GM23338 (cell line): Measurements from ENCODE around the gene TMEM190. TPM values are rescaled to one million over a fixed set of nuclear protein-coding genes. Genes with fewer than 3 reads are reported as not detected.

Source experiments
- ATAC-seq: fragments of 200-7000 bp; cut with Tn5 transposase; 3 replicates; pipeline ENCODE4 v1.9.1; 2020
- DNase-seq: peaks from one replicate; pipeline ENCODE4 v3.0.0-alpha.2; 2015; ENCODE audit warnings: low spot score
- H2AFZ ChIP-seq: fragments of 200-600 bp; sonication (generic); 2 replicates; pipeline ENCODE4 v1.8.0; 2016; ENCODE audit warnings: antibody characterized with exemption, mild to moderate bottlenecking, moderate library complexity
- H3F3A ChIP-seq: fragments of 200-600 bp; sonication (generic); replicated peaks from 2 replicates; pipeline ENCODE4 v1.8.0; 2017; ENCODE audit warnings: antibody characterized with exemption, mixed run types, low read depth
- H3K27ac ChIP-seq: fragments of 200-600 bp; sonication (generic); 2 replicates; pipeline ENCODE4 v1.6.1; 2016; ENCODE audit warnings: low read depth
- H3K27me3 ChIP-seq: fragments of 200-600 bp; sonication (generic); 2 replicates; pipeline ENCODE4 v1.8.0; 2016; ENCODE audit warnings: mild to moderate bottlenecking, mixed run types, moderate library complexity; ENCODE audit not compliant: insufficient read depth
- H3K36me3 ChIP-seq: fragments of 200-600 bp; sonication (generic); 2 replicates; pipeline ENCODE4 v1.8.0; 2016; ENCODE audit warnings: mild to moderate bottlenecking; ENCODE audit not compliant: insufficient read depth
- H3K4me1 ChIP-seq: fragments of 200-600 bp; sonication (generic); 2 replicates; pipeline ENCODE4 v1.8.0; 2016; ENCODE audit warnings: mild to moderate bottlenecking, moderate library complexity; ENCODE audit not compliant: insufficient read depth
- H3K4me2 ChIP-seq: fragments of 200-600 bp; sonication (generic); 2 replicates; pipeline ENCODE4 v1.7.1; 2017; ENCODE audit warnings: mixed run types
- H3K4me3 ChIP-seq: fragments of 200-600 bp; sonication (generic); 2 replicates; pipeline ENCODE4 v1.6.1; 2016; ENCODE audit warnings: mixed run types
- H3K79me2 ChIP-seq: fragments of 200-600 bp; sonication (generic); replicated peaks from 2 replicates; pipeline ENCODE4 v1.8.0; 2017; ENCODE audit warnings: mild to moderate bottlenecking; ENCODE audit not compliant: insufficient read depth
- H3K9me2 ChIP-seq: fragments of 200-600 bp; sonication (generic); 2 replicates; pipeline ENCODE4 v1.8.0; 2017; ENCODE audit not compliant: insufficient read depth
- H4K20me1 ChIP-seq: fragments of 200-600 bp; sonication (generic); replicated peaks from 2 replicates; pipeline ENCODE4 v1.8.0; 2017; ENCODE audit warnings: mild to moderate bottlenecking; ENCODE audit not compliant: insufficient read depth
- H3K27ac Mint-ChIP-seq: 2 replicates; pipeline ENCODE4 v1.8.0; 2020; ENCODE audit warnings: inconsistent platforms, mild to moderate bottlenecking, moderate library complexity, mixed read lengths
- H3K27me3 Mint-ChIP-seq: 3 replicates; pipeline ENCODE4 v1.8.0; 2022; ENCODE audit warnings: low read depth, mild to moderate bottlenecking, moderate library complexity, mixed read lengths, inconsistent platforms; ENCODE audit not compliant: insufficient read depth, poor library complexity
- H3K36me3 Mint-ChIP-seq: 3 replicates; pipeline ENCODE4 v1.8.0; 2021; ENCODE audit warnings: low read depth, mild to moderate bottlenecking, inconsistent platforms, moderate library complexity, mixed read lengths
- H3K4me1 Mint-ChIP-seq: 3 replicates; pipeline ENCODE4 v1.8.0; 2020; ENCODE audit warnings: mild to moderate bottlenecking, inconsistent platforms, mixed read lengths
- H3K4me3 Mint-ChIP-seq: 3 replicates; pipeline ENCODE4 v1.8.0; 2021; ENCODE audit warnings: moderate library complexity, mild to moderate bottlenecking, inconsistent platforms, mixed read lengths
- H3K9me3 Mint-ChIP-seq: 3 replicates; pipeline ENCODE4 v1.8.0; 2020; ENCODE audit warnings: moderate library complexity, mild to moderate bottlenecking, inconsistent platforms, mixed read lengths
- EZH2phosphoT487 ChIP-seq: fragments of 200-600 bp; sonication (generic); IDR thresholded peaks from one replicate; pipeline ENCODE4 v1.8.1; 2018; ENCODE audit warnings: antibody characterized with exemption; ENCODE audit not compliant: unreplicated experiment
- JUNB ChIP-seq: IDR thresholded peaks from one replicate; pipeline ENCODE4 v1.6.1; 2016; ENCODE audit warnings: antibody characterized with exemption; ENCODE audit not compliant: unreplicated experiment
- NANOG ChIP-seq: IDR thresholded peaks from 2 replicates; pipeline ENCODE4 v1.6.1; 2016; ENCODE audit warnings: antibody characterized with exemption, borderline replicate concordance
- REST ChIP-seq: IDR thresholded peaks from one replicate; pipeline ENCODE4 v1.6.1; 2018; ENCODE audit warnings: antibody characterized with exemption; ENCODE audit not compliant: unreplicated experiment
- STAT1 ChIP-seq: IDR thresholded peaks from one replicate; pipeline ENCODE4 v1.6.1; 2016; ENCODE audit warnings: antibody characterized with exemption; ENCODE audit not compliant: unreplicated experiment
- ZNF114 ChIP-seq: fragments of 250-450 bp; sonication (Bioruptor Pico); IDR thresholded peaks from 2 replicates; pipeline ENCODE4 v1.5.0; 2020; ENCODE audit warnings: mild to moderate bottlenecking, moderate library complexity
- ZNF462 ChIP-seq: fragments of 250-450 bp; sonication (Bioruptor Pico); IDR thresholded peaks from 2 replicates; pipeline ENCODE4 v1.5.0; 2020; ENCODE audit warnings: mild to moderate bottlenecking, moderate library complexity
- polyA plus RNA-seq: library from polyadenylated mRNA; unstranded; fragments of >200 nt; fragmentation: Nextera tagmentation; extraction: Ambion mirVana; gene quantifications from 2 replicates; pipeline ENCODE4 v1.2.1, GENCODE V29; 2016
- total RNA-seq: library from RNA; depleted of rRNA; stranded (reverse); fragments of >200 nt; shearing (Covaris generic); gene quantifications from 2 replicates; pipeline ENCODE4 v1.2.3, GENCODE V29; 2014
- TF ChIP-seq, protein P1 (sequence below): IDR thresholded peaks from 2 replicates; pipeline ENCODE4 v1.6.1; 2016; ENCODE audit warnings: antibody characterized with exemption
- TF ChIP-seq, protein P2 (sequence below), 2 experiments: fragments of 200-600 bp in 1 of 2; sonication (generic) in 1 of 2; conservative IDR thresholded peaks; 2 replicates each; pipeline versions ENCODE4 v1.5.1 to v1.6.1; 2016 to 2017; ENCODE audit warnings: antibody characterized with exemption in 2 of 2, low read depth in 2 of 2, mild to moderate bottlenecking in 2 of 2, moderate library complexity in 1 of 2

TMEM190 gene
- total and polyA plus RNA-seq, 2 experiments from 2014 or later = 4.8 TPM; not detected in 1

DNA sequence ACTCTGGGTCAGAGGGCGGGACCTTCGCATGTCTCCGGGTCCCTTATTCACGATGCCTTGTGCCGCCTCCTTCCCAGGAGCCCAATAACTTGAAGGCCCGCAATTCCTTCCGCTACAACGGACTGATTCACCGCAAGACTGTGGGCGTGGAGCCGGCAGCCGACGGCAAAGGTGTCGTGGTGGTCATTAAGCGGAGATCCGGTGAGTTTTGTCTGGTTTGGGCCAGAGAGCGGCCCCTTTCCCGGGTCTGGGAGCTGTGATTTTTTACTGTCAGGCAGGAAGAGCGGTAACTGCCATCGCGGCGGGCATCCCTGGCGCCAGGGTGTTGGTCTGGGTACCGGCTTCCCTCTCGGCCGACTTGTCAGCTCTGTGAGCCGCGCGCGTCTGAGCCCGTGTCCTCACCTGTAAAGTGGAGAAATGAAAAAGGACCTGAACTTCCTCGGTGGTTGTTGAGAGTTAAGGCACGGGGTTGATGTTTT is 9.9 kb downstream of the TMEM190 start (continued):
- TF ChIP-seq, protein P1, sequence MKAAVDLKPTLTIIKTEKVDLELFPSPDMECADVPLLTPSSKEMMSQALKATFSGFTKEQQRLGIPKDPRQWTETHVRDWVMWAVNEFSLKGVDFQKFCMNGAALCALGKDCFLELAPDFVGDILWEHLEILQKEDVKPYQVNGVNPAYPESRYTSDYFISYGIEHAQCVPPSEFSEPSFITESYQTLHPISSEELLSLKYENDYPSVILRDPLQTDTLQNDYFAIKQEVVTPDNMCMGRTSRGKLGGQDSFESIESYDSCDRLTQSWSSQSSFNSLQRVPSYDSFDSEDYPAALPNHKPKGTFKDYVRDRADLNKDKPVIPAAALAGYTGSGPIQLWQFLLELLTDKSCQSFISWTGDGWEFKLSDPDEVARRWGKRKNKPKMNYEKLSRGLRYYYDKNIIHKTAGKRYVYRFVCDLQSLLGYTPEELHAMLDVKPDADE = no peak
- no peak for TF ChIP-seq EZH2phosphoT487
- TF ChIP-seq, protein P2, sequence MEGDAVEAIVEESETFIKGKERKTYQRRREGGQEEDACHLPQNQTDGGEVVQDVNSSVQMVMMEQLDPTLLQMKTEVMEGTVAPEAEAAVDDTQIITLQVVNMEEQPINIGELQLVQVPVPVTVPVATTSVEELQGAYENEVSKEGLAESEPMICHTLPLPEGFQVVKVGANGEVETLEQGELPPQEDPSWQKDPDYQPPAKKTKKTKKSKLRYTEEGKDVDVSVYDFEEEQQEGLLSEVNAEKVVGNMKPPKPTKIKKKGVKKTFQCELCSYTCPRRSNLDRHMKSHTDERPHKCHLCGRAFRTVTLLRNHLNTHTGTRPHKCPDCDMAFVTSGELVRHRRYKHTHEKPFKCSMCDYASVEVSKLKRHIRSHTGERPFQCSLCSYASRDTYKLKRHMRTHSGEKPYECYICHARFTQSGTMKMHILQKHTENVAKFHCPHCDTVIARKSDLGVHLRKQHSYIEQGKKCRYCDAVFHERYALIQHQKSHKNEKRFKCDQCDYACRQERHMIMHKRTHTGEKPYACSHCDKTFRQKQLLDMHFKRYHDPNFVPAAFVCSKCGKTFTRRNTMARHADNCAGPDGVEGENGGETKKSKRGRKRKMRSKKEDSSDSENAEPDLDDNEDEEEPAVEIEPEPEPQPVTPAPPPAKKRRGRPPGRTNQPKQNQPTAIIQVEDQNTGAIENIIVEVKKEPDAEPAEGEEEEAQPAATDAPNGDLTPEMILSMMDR (conservative IDR thresholded peaks at IDR 0.05; ENCODE audit: low read depth in 2 of 2) = no peak

DNA sequence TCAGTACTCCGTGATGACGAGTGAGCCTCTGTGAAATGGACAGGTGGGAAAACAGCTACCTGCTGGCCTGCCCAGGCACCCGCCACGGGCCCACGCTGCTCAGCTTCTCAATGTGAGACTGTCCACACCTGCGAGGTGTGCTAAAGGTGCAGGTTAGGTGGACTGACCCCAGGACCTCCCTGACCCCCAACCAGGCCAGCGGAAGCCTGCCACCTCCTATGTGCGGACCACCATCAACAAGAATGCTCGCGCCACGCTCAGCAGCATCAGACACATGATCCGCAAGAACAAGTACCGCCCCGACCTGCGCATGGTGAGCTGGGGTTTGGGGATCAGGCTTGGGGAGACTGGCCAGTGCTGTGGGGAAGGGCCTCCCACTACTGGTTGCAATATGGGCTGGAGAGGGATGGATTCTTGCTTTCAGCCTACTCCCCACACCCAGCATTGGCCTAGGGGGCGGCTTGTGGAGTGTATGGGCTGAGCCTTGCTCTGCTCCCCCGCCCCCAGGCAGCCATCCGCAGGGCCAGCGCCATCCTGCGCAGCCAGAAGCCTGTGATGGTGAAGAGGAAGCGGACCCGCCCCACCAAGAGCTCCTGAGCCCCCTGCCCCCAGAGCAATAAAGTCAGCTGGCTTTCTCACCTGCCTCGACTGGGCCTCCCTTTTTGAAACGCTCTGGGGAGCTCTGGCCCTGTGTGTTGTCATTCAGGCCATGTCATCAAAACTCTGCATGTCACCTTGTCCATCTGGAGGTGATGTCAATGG is 11.3 kb downstream of the TMEM190 start:
- DNase-seq (no peak), ATAC-seq (no peak)
- Histone ChIP-seq H3F3A (peaks cover 66% of the 10 kb centered on the region), H4K20me1 (peaks cover 41% of the 10 kb centered on the region), H3K27me3 (peaks cover 4% of the 10 kb centered on the region; the same call in 1 of the 2 replicates), H3K4me1 (peaks cover 67% of the 10 kb centered on the region), H3K4me2 (peak overlapping the region; percentile 97), H3K4me3 (peak overlapping the region; percentile 99), H2AFZ (no peak overlapping the region), H3K36me3 (peaks cover 11% of the 10 kb centered on the region; the same call in 1 of the 2 replicates), H3K27ac (no peak overlapping the region), H3K9me2 (no peaks in the 10 kb centered on the region), H3K79me2 (peaks cover 28% of the 10 kb centered on the region)
- peaks cover 71% of the 10 kb centered on the region for H3K4me1 Mint-ChIP-seq
- H3K36me3 Mint-ChIP-seq = peaks cover 54% of the 10 kb centered on the region
- peaks cover 2% of the 10 kb centered on the region; the same call in 2 of the 3 replicates for H3K9me3 Mint-ChIP-seq
- H3K4me3 Mint-ChIP-seq = peak overlapping the region; percentile 99
- H3K27ac Mint-ChIP-seq = no peak overlapping the region
- peaks cover 58% of the 10 kb centered on the region for H3K27me3 Mint-ChIP-seq
- TF ChIP-seq STAT1 (no peak), JUNB (no peak), NANOG (no peak), ZNF462 (CRISPR knock-in tag) (no peak), ZNF114 (no peak), EZH2phosphoT487 (no peak), REST (no peak)
- TF ChIP-seq, protein P1 = no peak
